ENCODE data around the gene PDGFB.

The PDGFB gene

DNA sequence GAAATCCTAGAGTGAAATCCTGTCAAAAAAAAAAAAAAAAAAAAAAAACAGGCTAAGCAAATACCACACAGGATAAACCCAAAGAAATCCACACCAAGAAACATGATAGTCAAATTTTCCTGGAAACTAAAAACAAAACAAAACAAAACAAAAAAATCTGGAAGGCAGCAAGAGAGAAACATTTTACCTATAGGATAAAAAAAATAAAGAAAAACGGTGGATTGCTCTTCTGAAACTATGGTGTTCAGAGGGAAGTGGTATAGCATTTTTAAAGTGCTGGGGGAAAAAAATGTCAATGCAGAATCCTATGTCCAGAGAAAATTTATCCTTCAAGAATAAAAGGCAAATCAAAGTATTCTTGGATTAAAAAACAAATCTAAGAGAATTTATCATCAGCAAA is 50.7 kb downstream of the PDGFB start:
- in situ Hi-C loops (cut with MboI; ENCODE audit: low sequenced_read_pairs, unreplicated experiment) = no loop called here
- no peak for DNase-seq (ENCODE audit: low spot score)
- TF ChIP-seq, protein P1, sequence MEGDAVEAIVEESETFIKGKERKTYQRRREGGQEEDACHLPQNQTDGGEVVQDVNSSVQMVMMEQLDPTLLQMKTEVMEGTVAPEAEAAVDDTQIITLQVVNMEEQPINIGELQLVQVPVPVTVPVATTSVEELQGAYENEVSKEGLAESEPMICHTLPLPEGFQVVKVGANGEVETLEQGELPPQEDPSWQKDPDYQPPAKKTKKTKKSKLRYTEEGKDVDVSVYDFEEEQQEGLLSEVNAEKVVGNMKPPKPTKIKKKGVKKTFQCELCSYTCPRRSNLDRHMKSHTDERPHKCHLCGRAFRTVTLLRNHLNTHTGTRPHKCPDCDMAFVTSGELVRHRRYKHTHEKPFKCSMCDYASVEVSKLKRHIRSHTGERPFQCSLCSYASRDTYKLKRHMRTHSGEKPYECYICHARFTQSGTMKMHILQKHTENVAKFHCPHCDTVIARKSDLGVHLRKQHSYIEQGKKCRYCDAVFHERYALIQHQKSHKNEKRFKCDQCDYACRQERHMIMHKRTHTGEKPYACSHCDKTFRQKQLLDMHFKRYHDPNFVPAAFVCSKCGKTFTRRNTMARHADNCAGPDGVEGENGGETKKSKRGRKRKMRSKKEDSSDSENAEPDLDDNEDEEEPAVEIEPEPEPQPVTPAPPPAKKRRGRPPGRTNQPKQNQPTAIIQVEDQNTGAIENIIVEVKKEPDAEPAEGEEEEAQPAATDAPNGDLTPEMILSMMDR (IDR thresholded peaks at IDR 0.05; ENCODE audit: borderline replicate concordance, control extremely low read depth, extremely low read depth, insufficient read depth, missing control alignments) = no peak

DNA sequence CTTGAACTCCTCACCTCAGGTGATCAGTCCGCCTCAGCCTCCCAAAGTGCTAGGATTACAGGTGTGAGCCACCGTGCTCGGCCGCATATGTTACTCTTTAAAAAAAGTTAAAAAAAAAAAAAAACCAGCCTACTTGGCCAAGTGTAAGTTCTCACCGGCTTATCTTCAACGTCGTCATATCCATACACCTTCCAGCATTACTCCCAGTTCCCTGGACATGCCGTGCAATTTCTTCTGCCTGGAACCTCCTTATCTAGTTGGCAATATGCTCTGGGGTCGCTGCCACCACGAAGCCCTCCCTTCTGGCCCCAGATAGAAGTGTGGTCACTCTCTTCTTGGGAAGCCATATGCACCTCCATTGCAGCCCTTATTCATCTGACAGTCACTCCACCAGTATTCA is 56.0 kb downstream of the PDGFB start:
- in situ Hi-C loops (cut with MboI; ENCODE audit: low sequenced_read_pairs, unreplicated experiment) = no loop called here
- DNase-seq (ENCODE audit: low spot score) = no peak
- TF ChIP-seq, protein P1 (IDR thresholded peaks at IDR 0.05; ENCODE audit: borderline replicate concordance, control extremely low read depth, extremely low read depth, insufficient read depth, missing control alignments) = no peak

DNA sequence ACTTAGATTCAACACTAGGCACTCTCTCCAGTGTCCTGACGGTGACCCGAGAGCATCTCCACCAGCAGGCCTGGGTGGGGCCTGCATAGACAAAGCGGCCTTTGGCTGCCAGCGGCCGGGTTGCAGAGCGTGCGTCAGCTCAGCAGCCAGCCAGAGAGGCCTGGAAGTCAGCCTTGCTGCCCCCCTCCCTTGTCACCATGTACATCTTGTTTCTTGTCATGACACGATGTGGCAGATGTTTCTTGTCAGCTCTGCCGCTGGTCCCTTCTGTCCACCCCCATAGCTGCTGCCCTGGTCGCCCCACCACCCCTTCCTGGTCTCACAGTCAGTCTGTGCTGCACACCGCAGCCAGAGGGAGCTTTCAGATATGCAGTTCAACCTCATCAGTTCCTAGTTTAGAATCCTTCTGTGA is 59.2 kb downstream of the PDGFB start:
- in situ Hi-C loops (cut with MboI; ENCODE audit: low sequenced_read_pairs, unreplicated experiment) = no loop called here
- TF ChIP-seq, protein P1 (IDR thresholded peaks at IDR 0.05; ENCODE audit: borderline replicate concordance, control extremely low read depth, extremely low read depth, insufficient read depth, missing control alignments) = no peak
- no peak for DNase-seq (ENCODE audit: low spot score)

DNA sequence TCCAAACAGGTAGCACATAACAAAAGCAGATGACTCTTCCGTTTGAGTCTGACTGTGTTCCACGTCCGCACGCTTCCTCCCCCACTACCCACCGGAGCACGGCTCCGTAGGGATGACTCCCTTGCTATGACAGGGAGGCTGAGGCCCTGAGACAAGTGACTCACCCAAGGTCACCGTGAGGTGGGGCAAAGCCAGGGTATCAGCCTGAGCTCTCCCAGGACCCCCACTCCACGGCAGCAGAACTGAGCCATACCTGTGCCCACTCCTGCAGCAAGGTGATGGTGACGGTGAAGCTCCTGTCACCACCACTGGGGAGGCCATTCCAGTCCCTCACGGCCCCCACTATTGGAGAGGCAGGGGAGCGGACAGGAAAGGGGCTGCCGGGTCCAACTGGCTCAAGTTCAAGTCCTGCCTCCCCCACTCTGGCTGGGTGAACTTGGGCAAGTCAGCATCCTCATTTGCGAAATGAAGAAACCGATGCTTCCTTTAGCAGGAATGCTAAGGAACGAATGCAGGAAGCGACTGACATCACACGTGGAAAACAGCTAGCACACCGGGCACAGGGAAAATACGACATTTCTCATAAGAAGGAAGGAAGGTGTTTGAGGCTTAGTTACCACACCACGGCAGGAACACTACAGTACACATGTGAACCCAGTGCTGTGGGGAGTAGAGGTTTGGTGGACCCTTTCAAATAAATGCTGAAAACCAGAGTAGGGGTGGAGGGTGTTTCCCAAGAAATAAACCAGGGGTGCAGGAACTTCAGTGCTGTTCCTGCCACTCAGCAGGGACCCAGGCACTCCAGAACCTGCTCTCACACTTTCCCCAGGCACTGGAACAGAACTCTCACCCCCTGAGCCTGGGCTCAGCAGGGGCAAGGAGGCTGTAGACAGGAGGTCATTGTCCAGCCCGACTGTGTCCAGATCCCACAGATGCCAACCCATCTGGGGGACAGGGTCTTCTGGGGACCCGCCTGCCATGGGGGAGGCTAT is 59.9 kb downstream of the PDGFB start:
- TF ChIP-seq, protein P1 (IDR thresholded peaks at IDR 0.05; ENCODE audit: borderline replicate concordance, control extremely low read depth, extremely low read depth, insufficient read depth, missing control alignments) = no peak
- in situ Hi-C loops (cut with MboI; ENCODE audit: low sequenced_read_pairs, unreplicated experiment) = no loop called here
- no peak for DNase-seq (ENCODE audit: low spot score)

DNA sequence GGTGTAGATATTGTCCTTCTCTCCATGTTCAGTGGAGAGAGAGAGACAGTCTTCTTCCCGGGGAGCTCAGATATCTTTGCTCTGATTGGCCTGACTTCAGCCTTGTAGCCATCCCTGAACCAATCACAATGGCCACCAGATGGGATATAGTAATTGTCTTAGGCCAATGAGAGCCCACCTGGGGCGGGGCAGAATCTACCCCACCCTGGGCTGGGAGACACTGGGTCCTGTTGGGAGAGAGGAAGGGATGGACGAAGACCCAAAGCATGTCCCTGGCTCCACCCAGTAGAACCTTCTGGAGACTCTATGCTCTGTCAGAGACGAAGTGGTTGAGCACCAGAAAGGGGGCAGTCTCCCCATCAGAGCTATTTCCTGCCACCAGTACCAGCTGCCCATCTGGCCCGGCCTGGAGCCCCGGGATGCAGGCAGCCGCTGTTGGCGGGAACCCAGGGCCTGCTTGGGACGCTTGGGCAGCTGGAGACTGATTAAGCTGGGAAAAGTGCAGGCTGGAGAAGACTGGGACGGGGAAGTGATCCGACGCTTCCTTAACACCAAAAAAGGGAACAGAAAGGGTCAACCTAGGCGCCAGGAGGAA is 60.7 kb downstream of the PDGFB start:
- DNase-seq (ENCODE audit: low spot score) = no peak
- in situ Hi-C loops (cut with MboI; ENCODE audit: low sequenced_read_pairs, unreplicated experiment) = no loop called here
- TF ChIP-seq, protein P1 (IDR thresholded peaks at IDR 0.05; ENCODE audit: borderline replicate concordance, control extremely low read depth, extremely low read depth, insufficient read depth, missing control alignments) = no peak

DNA sequence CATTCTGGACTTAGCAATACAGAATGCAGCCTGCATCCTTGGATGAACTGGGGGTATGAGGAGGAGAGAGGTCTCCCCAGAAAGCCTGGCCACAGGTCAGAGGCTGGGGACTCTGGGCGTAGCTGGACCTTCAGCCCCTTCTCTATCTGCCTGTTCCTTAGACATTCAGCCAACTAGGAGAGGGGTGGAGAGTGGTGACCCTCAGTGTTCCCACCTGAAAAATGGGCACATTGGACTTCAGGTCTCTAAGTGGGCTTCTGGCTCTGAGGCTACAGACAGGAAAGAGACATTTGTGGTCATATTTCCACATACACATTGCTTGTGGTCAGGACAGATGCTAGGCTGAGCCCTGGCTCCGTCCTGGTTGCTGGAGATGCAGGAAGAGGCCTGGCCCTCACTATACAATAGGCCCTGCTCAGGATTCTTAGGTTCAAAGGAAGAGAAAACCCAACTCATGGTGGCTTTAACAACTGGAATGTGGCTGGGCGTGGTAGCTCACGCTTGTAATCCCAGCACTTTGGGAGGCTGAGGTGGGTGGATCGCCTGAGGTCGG is 62.2 kb downstream of the PDGFB start:
- in situ Hi-C loops (cut with MboI; ENCODE audit: low sequenced_read_pairs, unreplicated experiment) = no loop called here
- no peak for DNase-seq (ENCODE audit: low spot score)
- TF ChIP-seq, protein P1 (IDR thresholded peaks at IDR 0.05; ENCODE audit: borderline replicate concordance, control extremely low read depth, extremely low read depth, insufficient read depth, missing control alignments) = no peak

All from GM13976 (cell line).